Superior temporal gyrus (tissue), 1 donor: Measurements from ENCODE around the gene FASTKD2.
A peak's percentile ranks its signal among the peaks of the same experiment; 100 is the strongest.

Experiments used
- DNase-seq: peaks from one replicate; pipeline ENCODE4 v3.0.0-alpha.2; 2016; ENCODE audit errors: extremely low spot score

The FASTKD2 gene

GRCh38 chr2:206765242-206766056 lies at the start of gene FASTKD2, which contains the start of gene MDH1B:
Gene FASTKD2 (plus strand): TSS chr2:206765606. CDS start chr2:206766694, 1,088 bp downstream.
Gene MDH1B (minus strand): TSS chr2:206765328. CDS start chr2:206765271, 57 bp downstream.
- DNase-seq = peak; percentile 94

DNA sequence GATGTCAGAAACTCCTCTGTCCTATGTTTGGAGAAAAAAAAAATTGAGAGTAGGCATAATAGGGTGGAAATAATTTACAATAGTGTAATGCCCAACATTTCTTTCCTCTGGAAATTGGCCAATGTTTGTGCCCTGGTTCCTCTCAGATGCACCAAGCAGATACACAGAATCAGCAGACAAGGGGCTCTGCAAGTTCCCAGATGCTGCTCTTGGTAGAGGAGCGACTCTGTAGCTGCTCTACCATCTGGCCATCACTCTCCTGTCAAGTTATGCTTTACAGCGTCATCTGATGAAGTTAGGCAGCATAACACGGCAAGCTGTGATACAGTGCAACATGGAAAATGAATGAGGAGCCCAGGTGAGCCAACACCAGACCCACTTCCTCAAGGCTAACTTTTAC lies 48.8 kb upstream of the FASTKD2 start:
- DNase-seq = no peak

DNA sequence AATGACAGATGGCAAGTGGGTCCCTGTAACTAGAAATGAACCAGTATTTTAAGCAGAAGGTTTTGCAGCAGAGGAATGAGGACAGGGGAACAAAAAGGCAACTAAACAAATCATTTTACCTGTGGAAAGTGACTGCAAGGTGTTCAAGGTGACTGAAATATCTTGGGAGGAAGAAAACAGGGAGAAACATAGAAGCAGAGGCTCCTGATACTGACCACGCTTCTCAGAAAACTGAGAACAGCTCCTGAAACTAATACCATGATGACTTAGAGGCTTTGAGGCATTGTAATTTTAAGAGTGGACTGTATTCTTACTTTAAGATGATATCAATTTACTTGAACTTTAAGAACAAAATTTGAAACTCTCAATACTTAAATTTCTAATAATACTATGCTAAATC lies 47.1 kb upstream of the FASTKD2 start, which contains the start of gene DYTN:
TSS of gene DYTN (minus strand) at position 101 of the 400 bp plus-strand sequence. CDS start 117 bp downstream, outside the sequence.
- no peak for DNase-seq

- no peak for DNase-seq
Observed at GRCh38 chr2:206721256-206721920, 44.0 kb upstream of the FASTKD2 start.

GRCh38 chr2:206723288-206723687 lies 42.1 kb upstream of the FASTKD2 start:
- DNase-seq = no peak

DNA sequence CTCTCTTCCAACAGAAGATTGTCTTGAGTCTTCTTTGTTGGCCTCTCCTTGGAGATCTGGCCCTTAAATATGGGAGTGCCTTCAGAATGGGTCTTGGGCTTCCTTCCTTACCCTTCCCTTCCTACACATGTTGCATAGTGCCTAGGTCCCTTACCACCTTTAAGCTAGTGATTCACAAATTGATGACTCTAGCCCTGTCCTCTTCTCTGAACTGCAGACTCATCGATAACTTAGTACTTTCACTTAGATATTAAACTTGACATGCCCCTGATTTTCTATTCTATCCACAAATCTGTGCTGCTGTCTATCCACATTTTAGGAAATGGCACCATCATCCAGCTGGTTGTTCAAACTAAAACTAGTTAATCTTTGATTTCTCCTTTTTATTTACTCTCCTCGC lies 38.1 kb upstream of the FASTKD2 start:
- no peak for DNase-seq

GRCh38 chr2:206728277-206729199 lies 36.9 kb upstream of the FASTKD2 start:
- peak; percentile 69 for DNase-seq

- DNase-seq = no peak
Observed at GRCh38 chr2:206733341-206733740, 32.1 kb upstream of the FASTKD2 start.

- no peak for DNase-seq
Observed at GRCh38 chr2:206736935-206737334, 28.5 kb upstream of the FASTKD2 start.

- DNase-seq = no peak
Observed at GRCh38 chr2:206739271-206739670, 26.1 kb upstream of the FASTKD2 start.

GRCh38 chr2:206740800-206741199 lies 24.6 kb upstream of the FASTKD2 start:
- DNase-seq = no peak

DNA sequence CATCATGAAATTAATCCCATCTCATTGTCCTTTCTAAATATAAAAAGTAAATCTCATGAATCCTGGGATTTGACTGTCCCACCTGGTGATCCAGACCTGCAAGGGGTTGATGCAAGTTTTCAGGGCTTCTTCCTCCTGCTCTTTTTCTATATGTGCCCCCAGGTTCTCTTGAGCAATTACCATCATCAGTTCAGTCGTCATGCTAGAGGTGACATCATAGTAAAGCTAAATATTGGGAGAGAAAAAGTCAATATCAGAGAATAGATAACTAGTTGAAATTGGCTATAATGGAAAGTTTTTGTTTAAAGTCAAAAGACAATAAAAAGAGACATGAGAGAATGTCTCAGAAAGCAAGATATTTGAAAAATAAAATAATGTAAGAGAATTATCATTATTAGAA lies 8.6 kb upstream of the FASTKD2 start:
- no peak for DNase-seq

- no peak for DNase-seq
Observed at GRCh38 chr2:206764673-206765241, 649 bp upstream of the FASTKD2 start.

DNA sequence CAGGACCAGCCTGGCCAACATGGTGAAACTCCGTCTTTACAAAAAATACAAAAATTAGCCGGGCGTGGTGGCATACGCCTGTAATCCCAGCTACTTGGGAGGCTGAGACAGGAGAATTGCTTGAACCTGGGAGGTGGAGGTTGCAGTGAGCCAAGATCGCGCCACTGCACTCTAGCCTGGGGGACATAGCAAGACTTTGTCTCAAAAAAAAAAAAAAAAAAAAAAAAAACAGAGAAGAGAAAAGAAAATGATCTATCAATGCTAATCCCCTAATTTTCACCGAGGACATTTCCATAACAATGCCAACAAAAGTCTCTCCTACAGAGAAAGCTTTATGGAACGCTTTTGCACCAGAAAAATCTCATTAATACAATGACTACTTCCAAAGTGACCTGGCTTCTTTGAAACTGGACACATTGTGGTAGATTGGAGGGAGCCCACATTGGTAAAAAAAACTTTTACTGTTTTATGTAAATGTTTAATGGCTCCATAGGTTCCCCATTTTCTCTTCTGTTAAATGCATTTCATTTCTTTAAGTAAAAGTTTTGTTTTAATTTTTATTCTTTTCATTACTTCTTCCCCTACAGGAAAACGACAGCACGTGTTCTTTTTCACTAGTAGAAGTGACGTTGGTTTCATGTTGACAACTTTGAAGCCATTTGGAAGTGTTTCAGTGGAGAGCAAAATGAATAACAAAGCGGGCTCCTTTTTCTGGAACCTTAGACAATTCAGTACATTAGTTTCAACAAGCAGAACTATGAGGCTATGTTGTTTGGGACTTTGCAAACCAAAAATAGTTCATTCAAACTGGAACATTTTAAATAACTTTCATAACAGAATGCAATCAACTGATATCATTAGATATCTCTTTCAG lies 888 bp downstream of the FASTKD2 start:
- DNase-seq = no peak

GRCh38 chr2:206774871-206775270 lies 9.5 kb downstream of the FASTKD2 start:
- DNase-seq = no peak

- no peak for DNase-seq
Observed at GRCh38 chr2:206776432-206776831, 11.0 kb downstream of the FASTKD2 start.

- DNase-seq = no peak
Observed at GRCh38 chr2:206780671-206781070, 15.3 kb downstream of the FASTKD2 start.

DNA sequence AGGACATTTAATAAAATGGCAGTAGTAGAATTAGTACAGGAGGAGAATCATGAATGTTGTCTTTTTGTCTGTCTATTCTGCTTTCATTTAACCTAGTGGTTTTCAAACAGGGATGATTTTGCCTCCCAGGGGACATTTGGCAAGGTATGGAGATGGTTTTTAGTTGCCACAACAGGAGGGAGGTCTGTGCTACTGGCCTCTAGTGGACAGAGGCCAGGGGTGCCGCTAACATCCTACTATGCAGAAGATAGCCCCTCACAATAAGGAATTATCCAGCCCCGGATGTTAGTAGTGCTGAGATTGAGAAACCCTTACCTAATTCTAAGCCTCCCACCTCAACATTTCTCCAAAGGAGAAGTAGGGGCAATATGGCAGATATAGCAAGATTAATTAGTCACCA lies 18.3 kb downstream of the FASTKD2 start:
- DNase-seq = no peak

GRCh38 chr2:206784559-206785353 lies 19.4 kb downstream of the FASTKD2 start:
- DNase-seq = no peak
